ENCODE data around the gene SH3D19. TPM values are rescaled to one million over a fixed set of nuclear protein-coding genes. Genes with fewer than 3 reads are reported as not detected.

Gene SH3D19
- total RNA-seq, 2 donors from 2014 or later, result 94.8 to 143 TPM

GRCh38 chr4:151197247-151197646 is 128.2 kb downstream of the SH3D19 start:
- no peaks in the 10 kb centered on the region for H3K27me3 ChIP-seq (replicated peaks; ENCODE audit: insufficient read depth)
- DNase-seq (ENCODE audit: low spot score), result no peak
- TF ChIP-seq CTCF (IDR thresholded peaks at IDR 0.05), result no peak
- H3K36me3 ChIP-seq, result no peaks in the 10 kb centered on the region
- H3K4me3 ChIP-seq, result no peak overlapping the region
- H3K4me1 ChIP-seq (ENCODE audit: control insufficient read depth in 1 of 2, low read depth in 2 of 2), result peaks cover 17 to 20% of the 10 kb centered on the region in 2 donors
- ATAC-seq (ENCODE audit: insufficient number of reproducible peaks, low FRiP score, low read depth), result no peak
- H3K27ac ChIP-seq, result no peak overlapping the region
- H3K9me3 ChIP-seq, result no peaks in the 10 kb centered on the region

- Histone ChIP-seq H3K36me3 (no peaks in the 10 kb centered on the region), H3K4me1 (ENCODE audit: control insufficient read depth in 1 of 2, low read depth in 2 of 2) (peaks cover 17 to 18% of the 10 kb centered on the region in 2 donors), H3K27ac (no peak overlapping the region), H3K4me3 (no peak overlapping the region), H3K9me3 (no peaks in the 10 kb centered on the region), H3K27me3 (replicated peaks; ENCODE audit: insufficient read depth) (no peaks in the 10 kb centered on the region)
- ATAC-seq (ENCODE audit: insufficient number of reproducible peaks, low FRiP score, low read depth) (no peak), DNase-seq (ENCODE audit: low spot score) (no peak)
- no peak for TF ChIP-seq CTCF (IDR thresholded peaks at IDR 0.05)
These were observed 129.6 kb downstream of the SH3D19 start for GRCh38 chr4:151195801-151196200.

- peaks cover 9 to 11% of the 10 kb centered on the region in 2 donors for H3K4me1 ChIP-seq (ENCODE audit: control insufficient read depth in 1 of 2, low read depth in 2 of 2)
- H3K9me3 ChIP-seq, result no peaks in the 10 kb centered on the region
- no peak overlapping the region for H3K27ac ChIP-seq
- no peak for ATAC-seq (ENCODE audit: insufficient number of reproducible peaks, low FRiP score, low read depth)
- TF ChIP-seq CTCF (IDR thresholded peaks at IDR 0.05), result no peak
- H3K36me3 ChIP-seq, result no peaks in the 10 kb centered on the region
- no peaks in the 10 kb centered on the region for H3K27me3 ChIP-seq (replicated peaks; ENCODE audit: insufficient read depth)
- H3K4me3 ChIP-seq, result no peak overlapping the region
- no peak for DNase-seq (ENCODE audit: low spot score)
These were observed 132.0 kb downstream of the SH3D19 start for GRCh38 chr4:151193414-151193813.

- peaks cover 9 to 11% of the 10 kb centered on the region in 2 donors for H3K4me1 ChIP-seq (ENCODE audit: control insufficient read depth in 1 of 2, low read depth in 2 of 2)
- no peaks in the 10 kb centered on the region for H3K9me3 ChIP-seq
- TF ChIP-seq CTCF (IDR thresholded peaks at IDR 0.05), result no peak
- H3K4me3 ChIP-seq, result no peak overlapping the region
- ATAC-seq (ENCODE audit: insufficient number of reproducible peaks, low FRiP score, low read depth), result no peak
- no peaks in the 10 kb centered on the region for H3K36me3 ChIP-seq
- H3K27ac ChIP-seq, result no peak overlapping the region
- DNase-seq (ENCODE audit: low spot score), result no peak
- no peaks in the 10 kb centered on the region for H3K27me3 ChIP-seq (replicated peaks; ENCODE audit: insufficient read depth)
These were observed 132.7 kb downstream of the SH3D19 start for GRCh38 chr4:151192556-151193235.

GRCh38 chr4:151184523-151185458 is 140.6 kb downstream of the SH3D19 start:
- H3K27ac ChIP-seq, result no peak overlapping the region
- no peaks in the 10 kb centered on the region for H3K27me3 ChIP-seq (replicated peaks; ENCODE audit: insufficient read depth)
- H3K36me3 ChIP-seq, result no peaks in the 10 kb centered on the region
- H3K9me3 ChIP-seq, result no peaks in the 10 kb centered on the region
- DNase-seq (ENCODE audit: low spot score) (no peak), ATAC-seq (ENCODE audit: insufficient number of reproducible peaks, low FRiP score, low read depth) (no peak)
- H3K4me3 ChIP-seq, result no peak overlapping the region
- H3K4me1 ChIP-seq (ENCODE audit: control insufficient read depth in 1 of 2, low read depth in 2 of 2), result no peaks in the 10 kb centered on the region
- TF ChIP-seq CTCF (IDR thresholded peaks at IDR 0.05), result no peak

Data from thoracic aorta (tissue), 2 donors.